Measurements from ENCODE around the gene DNAJB1.

GRCh38 chr19:14473073-14473977, 44.9 kb downstream of the DNAJB1 start:
- TF ChIP-seq EZH2 (IDR thresholded peaks at IDR 0.05; ENCODE audit: insufficient read depth, poor library complexity, severe bottlenecking) (no peak), EZH2phosphoT487 (IDR thresholded peaks at IDR 0.05; ENCODE audit: insufficient read depth, low read depth) (no peak)

Data from GM23248 (cell line).